HG03432 (cell line): ENCODE measurements around the gene CLECL1.

Experiments used
- ATAC-seq: cut with Tn5 transposase; IDR thresholded peaks from one replicate; pipeline ENCODE4 v1.9.1; 2021; ENCODE audit warnings: mild to moderate bottlenecking, moderate library complexity; ENCODE audit not compliant: unreplicated experiment

The CLECL1 gene

GRCh38 chr12:9732921-9733461 is at the start of gene CLECL1:
Gene CLECL1 (minus strand): TSS chr12:9733097.
- ATAC-seq, result peak; percentile 46

- no peak for ATAC-seq
Observed at GRCh38 chr12:9781360-9781759, 48.5 kb upstream of the CLECL1 start.

GRCh38 chr12:9779209-9779608 is 46.3 kb upstream of the CLECL1 start:
- ATAC-seq, result no peak

- ATAC-seq, result no peak
Observed at GRCh38 chr12:9776781-9777180, 43.9 kb upstream of the CLECL1 start.

GRCh38 chr12:9773216-9773877 is 40.5 kb upstream of the CLECL1 start:
- ATAC-seq, result no peak

GRCh38 chr12:9763025-9763424 is 30.1 kb upstream of the CLECL1 start:
- no peak for ATAC-seq

GRCh38 chr12:9762369-9762768 is 29.5 kb upstream of the CLECL1 start:
- ATAC-seq, result no peak

- no peak for ATAC-seq
Observed at GRCh38 chr12:9761419-9761781, 28.5 kb upstream of the CLECL1 start.

- peak; percentile 57 for ATAC-seq
Observed at GRCh38 chr12:9760699-9761418, 28.0 kb upstream of the CLECL1 start, which contains the start of gene CD69. Gene CD69 (minus strand): TSS chr12:9760901. CDS start chr12:9760820, 81 bp downstream.

GRCh38 chr12:9760120-9760519 is 27.2 kb upstream of the CLECL1 start:
- no peak for ATAC-seq

- ATAC-seq, result no peak
Observed at GRCh38 chr12:9759694-9760093, 26.8 kb upstream of the CLECL1 start.

GRCh38 chr12:9758119-9758518 is 25.2 kb upstream of the CLECL1 start:
- ATAC-seq, result no peak

GRCh38 chr12:9757433-9758025 is 24.6 kb upstream of the CLECL1 start:
- no peak for ATAC-seq

GRCh38 chr12:9756706-9757105 is 23.8 kb upstream of the CLECL1 start:
- no peak for ATAC-seq

- no peak for ATAC-seq
Observed at GRCh38 chr12:9756170-9756569, 23.3 kb upstream of the CLECL1 start.

- no peak for ATAC-seq
Observed at GRCh38 chr12:9755567-9755966, 22.7 kb upstream of the CLECL1 start.

GRCh38 chr12:9755035-9755434 is 22.1 kb upstream of the CLECL1 start:
- ATAC-seq, result no peak

GRCh38 chr12:9754099-9754927 is 21.4 kb upstream of the CLECL1 start:
- no peak for ATAC-seq

GRCh38 chr12:9753498-9753897 is 20.6 kb upstream of the CLECL1 start:
- ATAC-seq, result no peak

- no peak for ATAC-seq
Observed at GRCh38 chr12:9753073-9753472, 20.2 kb upstream of the CLECL1 start.
